RWPE1 (cell line): ENCODE results near the gene NGEF.

ENCODE experiments used
- CTCF ChIA-PET: fragments of 350-600 bp; sonication (Branson Sonifier 250); formaldehyde crosslinking; extraction: SDS; loops from one replicate; lab custom pipeline; 2021; lab: Yijun Ruan, JAX
- POLR2A ChIA-PET: fragments of 400-600 bp; formaldehyde crosslinking; extraction: SDS; loops from one replicate; lab custom pipeline; 2020; ENCODE audit warnings: antibody characterized with exemption; ENCODE audit not compliant: low non-redundant PET; lab: Yijun Ruan, JAX
- DNase-seq: peaks from one replicate; pipeline ENCODE4 v3.0.0; 2012; ENCODE audit warnings: low spot score
- H3K27ac ChIP-seq: fragments of 450-650 bp; 2 replicates; pipeline ENCODE4 v1.5.1; 2017
- CTCF ChIP-seq: fragments of 450-650 bp; conservative IDR thresholded peaks from 2 replicates; pipeline ENCODE4 v1.5.1; 2017; ENCODE audit warnings: low read depth, mild to moderate bottlenecking

The NGEF gene

GRCh38 chr2:233039846-233040530 is 26.9 kb upstream of the NGEF start:
- DNase-seq = no peak
- ChIA-PET CTCF (no interaction called here), POLR2A (no interaction called here)
- H3K27ac ChIP-seq = no peak overlapping the region
- TF ChIP-seq CTCF = no peak

- ChIA-PET CTCF (interaction anchor here (1.8 kb wide), 1 partner anchor 15 kb away, joined by 11 read pairs; no protein-coding TSS in a partner anchor), POLR2A (interaction anchor here (0.6 kb wide), 1 partner anchor 28 kb away, joined by 3 read pairs; no protein-coding TSS in a partner anchor)
- DNase-seq = no peak
- H3K27ac ChIP-seq = no peak overlapping the region
- no peak for TF ChIP-seq CTCF
Observed at GRCh38 chr2:233039212-233039845, 26.3 kb upstream of the NGEF start.

- CTCF ChIA-PET = no interaction called here
- no peak for TF ChIP-seq CTCF
- POLR2A ChIA-PET = no interaction called here
- H3K27ac ChIP-seq = peak overlapping the region; percentile 40; the same call in 1 of the 2 replicates
- peak; percentile 30 for DNase-seq
Observed at GRCh38 chr2:233037078-233037477, 24.0 kb upstream of the NGEF start.

DNA sequence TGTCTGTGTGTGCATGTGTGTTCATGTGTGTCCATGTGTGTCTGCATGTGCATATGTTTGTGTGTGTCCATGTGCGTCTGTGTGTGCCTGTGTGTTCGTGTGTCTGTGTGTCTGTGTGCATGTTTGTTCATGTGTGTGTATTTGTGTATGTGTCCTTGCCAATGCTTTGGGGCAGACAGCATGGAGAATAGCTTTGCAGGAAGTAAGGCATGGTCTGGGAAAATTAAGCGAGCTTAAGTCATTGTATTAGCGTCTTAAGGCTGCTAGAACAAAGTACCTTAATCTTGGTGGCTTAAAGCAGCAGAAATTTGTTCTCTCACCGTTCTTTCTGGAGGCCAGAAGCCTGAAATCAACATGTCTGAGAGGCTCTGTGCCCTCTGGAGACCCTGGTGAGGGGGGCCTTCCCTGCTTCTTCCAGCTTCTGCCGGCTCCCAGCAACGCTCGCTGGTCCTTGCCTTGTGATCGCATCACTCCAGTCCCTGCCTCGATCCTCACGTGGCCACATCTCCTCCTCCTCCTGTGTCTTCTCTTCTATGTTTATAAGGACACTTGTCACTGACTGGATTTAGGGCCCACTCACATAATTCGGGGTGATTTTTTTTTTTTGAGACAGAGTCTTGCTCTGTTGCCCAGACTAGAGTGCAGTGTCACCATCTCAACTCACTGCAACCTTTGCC is 23.2 kb upstream of the NGEF start:
- ChIA-PET POLR2A (no interaction called here), CTCF (no interaction called here)
- H3K27ac ChIP-seq = peak overlapping the region; percentile 40; the same call in 1 of the 2 replicates
- no peak for DNase-seq
- TF ChIP-seq CTCF = no peak

GRCh38 chr2:233035426-233036161 is 22.5 kb upstream of the NGEF start:
- H3K27ac ChIP-seq = peak overlapping the region; percentile 24; the same call in 1 of the 2 replicates
- no peak for TF ChIP-seq CTCF
- POLR2A ChIA-PET = no interaction called here
- CTCF ChIA-PET = no interaction called here
- no peak for DNase-seq
